SK-N-SH (cell line): Measurements from ENCODE around the gene STK40. TPM values are rescaled to one million over a fixed set of nuclear protein-coding genes. Genes with fewer than 3 reads are reported as not detected.

ENCODE experiments used
- CTCF ChIA-PET: fragments of 300-600, 350-600 bp; formaldehyde crosslinking; extraction: SDS; loops from one replicate; lab custom pipeline; 2021; lab: Yijun Ruan, JAX
- POLR2A ChIA-PET: fragments of 350-600 bp; sonication (Branson Sonifier 250); formaldehyde crosslinking; extraction: SDS; loops from one replicate; lab custom pipeline; 2020; ENCODE audit warnings: antibody characterized with exemption, inconsistent platforms; lab: Yijun Ruan, JAX
- DNase-seq: peaks from one replicate; pipeline ENCODE4 v3.0.0; 2012
- H2AFZ ChIP-seq: fragments of 200-600 bp; sonication (generic); 2 replicates; pipeline ENCODE4 v1.8.1; 2016; ENCODE audit warnings: antibody characterized with exemption, mild to moderate bottlenecking, low read depth
- H3F3A ChIP-seq: fragments of 200-600 bp; sonication (generic); replicated peaks from 2 replicates; pipeline ENCODE3; 2016; ENCODE audit warnings: antibody characterized with exemption, mild to moderate bottlenecking; ENCODE audit not compliant: insufficient read depth
- H3K27ac ChIP-seq, 2 experiments: fragments of 200-500 bp in 1 of 2; fragments of 200-600 bp in 1 of 2; sonication (Bioruptor generic) in 1 of 2; sonication (generic), shearing (Covaris generic) in 1 of 2; 2 replicates each; pipeline versions ENCODE4 v1.5.1 to v1.6.1; 2014 to 2016; ENCODE audit warnings: low read depth in 2 of 2, inconsistent platforms in 1 of 2, low read length in 1 of 2, mild to moderate bottlenecking in 1 of 2, mixed read lengths in 1 of 2
- H3K27me3 ChIP-seq: fragments of 200-600 bp; sonication (generic), shearing (Covaris generic); 2 replicates; pipeline ENCODE4 v1.6.1; 2016; ENCODE audit warnings: mixed run types; ENCODE audit not compliant: insufficient read depth
- H3K36me3 ChIP-seq, 2 experiments: fragments of 200-500 bp in 1 of 2; fragments of 200-600 bp in 1 of 2; sonication (Bioruptor generic) in 1 of 2; sonication (generic) in 1 of 2; replicated peaks in 1 of 2; 2 replicates each; pipeline versions ENCODE3 to v1.5.1; 2014 to 2016; ENCODE audit warnings: low read length in 1 of 2, mild to moderate bottlenecking in 1 of 2; ENCODE audit not compliant: insufficient read depth in 2 of 2, control insufficient read depth in 1 of 2
- H3K4me1 ChIP-seq, 2 experiments: fragments of 200-500 bp in 1 of 2; fragments of 200-600 bp in 1 of 2; sonication (Bioruptor generic) in 1 of 2; sonication (generic), shearing (Covaris generic) in 1 of 2; 2 replicates each; pipeline versions ENCODE4 v1.5.1 to v1.6.1; 2014 to 2016; ENCODE audit warnings: low read depth in 1 of 2, low read length in 1 of 2, mixed run types in 1 of 2; ENCODE audit not compliant: insufficient read depth in 2 of 2, control insufficient read depth in 1 of 2
- H3K4me2 ChIP-seq: fragments of 200-600 bp; sonication (generic), shearing (Covaris generic); 2 replicates; pipeline ENCODE4 v1.6.1; 2017; ENCODE audit warnings: mixed run types
- H3K4me3 ChIP-seq, 2 experiments: fragments of 200-500 bp in 1 of 2; fragments of 200-600 bp in 1 of 2; sonication (Bioruptor generic) in 1 of 2; sonication (generic), shearing (Covaris generic) in 1 of 2; 2 replicates each; pipeline versions ENCODE4 v1.5.1 to v1.8.1; 2014 to 2016; ENCODE audit warnings: low read depth in 2 of 2, inconsistent platforms in 1 of 2, low read length in 1 of 2, mild to moderate bottlenecking in 1 of 2, mixed read lengths in 1 of 2, moderate library complexity in 1 of 2
- H3K79me2 ChIP-seq: fragments of 200-600 bp; sonication (generic); 2 replicates; pipeline ENCODE4 v1.8.1; 2017; ENCODE audit warnings: mild to moderate bottlenecking; ENCODE audit not compliant: insufficient read depth
- H3K9ac ChIP-seq: fragments of 200-600 bp; sonication (generic); 2 replicates; pipeline ENCODE4 v1.6.1; 2017; ENCODE audit warnings: mixed run types
- H3K9me2 ChIP-seq: fragments of 200-600 bp; sonication (generic); 2 replicates; pipeline ENCODE4 v1.6.1; 2017; ENCODE audit warnings: mixed run types
- H3K9me3 ChIP-seq: fragments of 200-600 bp; sonication (generic); 2 replicates; pipeline ENCODE4 v1.6.1; 2017; ENCODE audit warnings: mixed run types, mild to moderate bottlenecking, moderate library complexity
- H4K20me1 ChIP-seq: fragments of 200-600 bp; sonication (generic); 2 replicates; pipeline ENCODE4 v1.6.1; 2017; ENCODE audit warnings: mild to moderate bottlenecking, mixed run types; ENCODE audit not compliant: insufficient read depth
- ELF1 ChIP-seq: IDR thresholded peaks from 2 replicates; pipeline ENCODE4 v1.4.0; 2012
- EZH2phosphoT487 ChIP-seq: fragments of 200-600 bp; sonication (generic); IDR thresholded peaks from 2 replicates; pipeline ENCODE4 v1.6.1; 2017; ENCODE audit warnings: low read depth, mixed run types, mild to moderate bottlenecking, antibody characterized with exemption, moderate library complexity, borderline replicate concordance
- FOSL2 ChIP-seq: IDR thresholded peaks from 2 replicates; pipeline ENCODE4 v1.4.0; 2012; ENCODE audit warnings: low read depth, mild to moderate bottlenecking, moderate library complexity, borderline replicate concordance
- GABPA ChIP-seq: IDR thresholded peaks from 2 replicates; pipeline ENCODE4 v1.4.0; 2012; ENCODE audit warnings: low read depth, mild to moderate bottlenecking
- GATA2 ChIP-seq: sonication (generic); formaldehyde crosslinking; IDR thresholded peaks from 2 replicates; pipeline ENCODE4 v1.5.0; 2020; ENCODE audit warnings: mild to moderate bottlenecking, missing genetic modification reagents
- IRF3 ChIP-seq: fragments of 150-350 bp; IDR thresholded peaks from 2 replicates; pipeline ENCODE4 v1.6.1; 2016; ENCODE audit warnings: mild to moderate bottlenecking, low read depth, low read length
- MXI1 ChIP-seq: IDR thresholded peaks from 2 replicates; pipeline ENCODE4 v1.6.1; 2012; ENCODE audit warnings: mild to moderate bottlenecking, low read depth, low read length, improper control_type of control experiment
- POLR2AphosphoS5 ChIP-seq: IDR thresholded peaks from 2 replicates; pipeline ENCODE4 v1.6.1; 2012; ENCODE audit warnings: low read depth, low read length
- RAD21 ChIP-seq: IDR thresholded peaks from 2 replicates; pipeline ENCODE4 v1.6.1; 2012; ENCODE audit warnings: mild to moderate bottlenecking, low read length
- RFX5 ChIP-seq: IDR thresholded peaks from 2 replicates; pipeline ENCODE4 v1.6.1; 2012; ENCODE audit warnings: mild to moderate bottlenecking, improper control_type of control experiment, low read length
- SIN3A ChIP-seq: IDR thresholded peaks from 2 replicates; pipeline ENCODE4 v1.6.1; 2012; ENCODE audit warnings: low read depth, mild to moderate bottlenecking, low read length, moderate library complexity, borderline replicate concordance
- TAF1 ChIP-seq: IDR thresholded peaks from 2 replicates; pipeline ENCODE4 v1.6.1; 2012; ENCODE audit warnings: low read depth, mild to moderate bottlenecking, low read length, moderate library complexity, borderline replicate concordance
- USF1 ChIP-seq: IDR thresholded peaks from 2 replicates; pipeline ENCODE4 v1.4.0; 2012; ENCODE audit warnings: low read depth, borderline replicate concordance
- YY1 ChIP-seq: IDR thresholded peaks from 2 replicates; pipeline ENCODE4 v1.4.0; 2012; ENCODE audit warnings: low read depth, mild to moderate bottlenecking
- ZBTB33 ChIP-seq: IDR thresholded peaks from 2 replicates; pipeline ENCODE4 v1.4.0; 2012; ENCODE audit warnings: low read depth, borderline replicate concordance
- WGBS: methylation state at CpG from one replicate; pipeline ENCODE4 v1.1.6; 2017; ENCODE audit warnings: low lambda C conversion rate; 5-methylcytosine and 5-hydroxymethylcytosine counted together
- polyA plus RNA-seq, 3 experiments: library from polyadenylated mRNA; depleted of rRNA; stranded (reverse); fragments of >200 nt; gene quantifications; 2 replicates each; pipeline ENCODE4 v1.2.3, GENCODE V29; 2012

Gene STK40
- polyA plus RNA-seq, 1 of the 3 experiments (the other 2 are of a cell fraction): 43.3 TPM

- ChIA-PET CTCF (interaction anchor here (0.8 to 3.1 kb wide), 10 partner anchors 10 to 157 kb away, joined by 3 to 11 read pairs (median 3); partner anchors contain the start of genes EVA1B and TRAPPC3), POLR2A (interaction anchor here (1.0 to 2.0 kb wide), 4 partner anchors 13 to 157 kb away, joined by 3 to 6 read pairs (median 5); partner anchors contain the start of gene TRAPPC3)
- H3K9me2 ChIP-seq: no peaks in the 10 kb centered on the region
- H4K20me1 ChIP-seq: no peaks in the 10 kb centered on the region
- peaks cover 34 to 62% of the 10 kb centered on the region in 2 experiments for H3K36me3 ChIP-seq
- H3K9me3 ChIP-seq: no peaks in the 10 kb centered on the region
- H3K4me2 ChIP-seq: peak within 1 kb of the TSS; percentile 77
- H3K9ac ChIP-seq: peak within 1 kb of the TSS; percentile 39
- peak; percentile 59 for DNase-seq
- TF ChIP-seq FOSL2: no peak
- no peak for TF ChIP-seq ZBTB33
- TF ChIP-seq POLR2AphosphoS5: no peak
- no peak for TF ChIP-seq RAD21
- no peak for TF ChIP-seq USF1
- H3K27ac ChIP-seq: peak within 1 kb of the TSS in 1 of 2 experiments; percentile 34; a peak in 1 of 4 replicates
- peaks cover 0 to 12% of the 10 kb centered on the region in 2 experiments; a peak in 2 of 4 replicates for H3K4me1 ChIP-seq
- WGBS: 78% methylated on average over 14 of the region's 65 CpGs
- H3F3A ChIP-seq: peaks cover 29% of the 10 kb centered on the region
- H2AFZ ChIP-seq: no peak within 1 kb of the TSS
- peak within 1 kb of the TSS; percentile 46 to 60 for H3K4me3 ChIP-seq
- no peaks in the 10 kb centered on the region for H3K27me3 ChIP-seq
- peaks cover 17% of the 10 kb centered on the region; the same call in 1 of the 2 replicates for H3K79me2 ChIP-seq
Measured at GRCh38 chr1:36306210-36306901, 79.4 kb downstream of the STK40 start, which contains the start of gene SH3D21. TSS of gene SH3D21 (plus strand) at chr1:36306368. CDS start at chr1:36306421, 53 bp downstream.

- H3K4me1 ChIP-seq: peaks cover 0 to 13% of the 10 kb centered on the region in 2 experiments; a peak in 2 of 4 replicates
- H3K4me2 ChIP-seq: no peak overlapping the region
- peaks cover 20% of the 10 kb centered on the region; the same call in 1 of the 2 replicates for H3K79me2 ChIP-seq
- no peaks in the 10 kb centered on the region for H3K9me2 ChIP-seq
- 0 out of 2 replicates have a peak, but pooled peaks cover under 1% of the 10 kb centered on the region for H4K20me1 ChIP-seq
- TF ChIP-seq MXI1 (no peak), ELF1 (no peak), USF1 (no peak), GABPA (no peak), EZH2phosphoT487 (no peak), IRF3 (no peak), TAF1 (no peak), YY1 (no peak), GATA2 (no peak), RFX5 (no peak), SIN3A (no peak), ZBTB33 (no peak)
- H3K27ac ChIP-seq: no peak overlapping the region
- H2AFZ ChIP-seq: no peak overlapping the region
- 92% methylated on average over 7 of the region's 7 CpGs for WGBS
- H3K27me3 ChIP-seq: no peaks in the 10 kb centered on the region
- POLR2A ChIA-PET: interaction anchor here (1.0 to 2.0 kb wide), 3 partner anchors 13 to 156 kb away, joined by 3 to 6 read pairs (median 6); partner anchors contain the start of gene TRAPPC3
- CTCF ChIA-PET: interaction anchor here (1.0 to 3.1 kb wide), 5 partner anchors 10 to 156 kb away, joined by 3 to 11 read pairs (median 5); partner anchors contain the start of gene TRAPPC3
- no peak overlapping the region for H3K9ac ChIP-seq
- no peaks in the 10 kb centered on the region for H3K9me3 ChIP-seq
- H3F3A ChIP-seq: peaks cover 33% of the 10 kb centered on the region
- peaks cover 38 to 65% of the 10 kb centered on the region in 2 experiments for H3K36me3 ChIP-seq
- DNase-seq: no peak
- no peak overlapping the region for H3K4me3 ChIP-seq
Measured at GRCh38 chr1:36305915-36306209, 79.9 kb downstream of the STK40 start.
